ENCODE results near the gene JAK2.

DNA sequence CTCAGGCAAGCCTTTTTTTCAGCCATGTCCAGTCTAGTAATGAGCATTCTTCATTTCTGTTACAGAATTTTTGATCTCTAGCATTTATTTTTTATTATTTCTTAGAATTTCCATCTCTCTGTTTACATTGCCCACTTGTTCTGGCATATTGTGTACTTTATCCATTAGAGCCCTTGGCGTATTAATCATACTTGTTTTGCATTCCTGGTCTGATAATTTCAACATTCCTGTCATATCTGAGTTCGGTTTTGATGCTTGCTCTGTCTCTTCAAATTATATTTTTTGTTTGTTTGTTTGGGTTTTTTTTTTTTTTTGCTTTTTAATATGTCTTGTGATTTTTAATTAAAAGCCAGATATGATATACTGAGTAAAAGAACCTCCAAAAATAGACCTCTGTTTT, 23.0 kb upstream of the JAK2 start:
- TF ChIP-seq, protein P1, sequence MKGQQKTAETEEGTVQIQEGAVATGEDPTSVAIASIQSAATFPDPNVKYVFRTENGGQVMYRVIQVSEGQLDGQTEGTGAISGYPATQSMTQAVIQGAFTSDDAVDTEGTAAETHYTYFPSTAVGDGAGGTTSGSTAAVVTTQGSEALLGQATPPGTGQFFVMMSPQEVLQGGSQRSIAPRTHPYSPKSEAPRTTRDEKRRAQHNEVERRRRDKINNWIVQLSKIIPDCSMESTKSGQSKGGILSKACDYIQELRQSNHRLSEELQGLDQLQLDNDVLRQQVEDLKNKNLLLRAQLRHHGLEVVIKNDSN (IDR thresholded peaks at IDR 0.05) = no peak
- no peak for TF ChIP-seq TAF1 (IDR thresholded peaks at IDR 0.05; ENCODE audit: low read depth)
- TF ChIP-seq CEBPB (IDR thresholded peaks at IDR 0.05) = no peak
- TF ChIP-seq, protein P2, sequence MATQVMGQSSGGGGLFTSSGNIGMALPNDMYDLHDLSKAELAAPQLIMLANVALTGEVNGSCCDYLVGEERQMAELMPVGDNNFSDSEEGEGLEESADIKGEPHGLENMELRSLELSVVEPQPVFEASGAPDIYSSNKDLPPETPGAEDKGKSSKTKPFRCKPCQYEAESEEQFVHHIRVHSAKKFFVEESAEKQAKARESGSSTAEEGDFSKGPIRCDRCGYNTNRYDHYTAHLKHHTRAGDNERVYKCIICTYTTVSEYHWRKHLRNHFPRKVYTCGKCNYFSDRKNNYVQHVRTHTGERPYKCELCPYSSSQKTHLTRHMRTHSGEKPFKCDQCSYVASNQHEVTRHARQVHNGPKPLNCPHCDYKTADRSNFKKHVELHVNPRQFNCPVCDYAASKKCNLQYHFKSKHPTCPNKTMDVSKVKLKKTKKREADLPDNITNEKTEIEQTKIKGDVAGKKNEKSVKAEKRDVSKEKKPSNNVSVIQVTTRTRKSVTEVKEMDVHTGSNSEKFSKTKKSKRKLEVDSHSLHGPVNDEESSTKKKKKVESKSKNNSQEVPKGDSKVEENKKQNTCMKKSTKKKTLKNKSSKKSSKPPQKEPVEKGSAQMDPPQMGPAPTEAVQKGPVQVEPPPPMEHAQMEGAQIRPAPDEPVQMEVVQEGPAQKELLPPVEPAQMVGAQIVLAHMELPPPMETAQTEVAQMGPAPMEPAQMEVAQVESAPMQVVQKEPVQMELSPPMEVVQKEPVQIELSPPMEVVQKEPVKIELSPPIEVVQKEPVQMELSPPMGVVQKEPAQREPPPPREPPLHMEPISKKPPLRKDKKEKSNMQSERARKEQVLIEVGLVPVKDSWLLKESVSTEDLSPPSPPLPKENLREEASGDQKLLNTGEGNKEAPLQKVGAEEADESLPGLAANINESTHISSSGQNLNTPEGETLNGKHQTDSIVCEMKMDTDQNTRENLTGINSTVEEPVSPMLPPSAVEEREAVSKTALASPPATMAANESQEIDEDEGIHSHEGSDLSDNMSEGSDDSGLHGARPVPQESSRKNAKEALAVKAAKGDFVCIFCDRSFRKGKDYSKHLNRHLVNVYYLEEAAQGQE (IDR thresholded peaks at IDR 0.05; ENCODE audit: low read depth) = no peak
- TF ChIP-seq YY1 (IDR thresholded peaks at IDR 0.05; ENCODE audit: low read depth) = no peak
- TF ChIP-seq, protein P3, sequence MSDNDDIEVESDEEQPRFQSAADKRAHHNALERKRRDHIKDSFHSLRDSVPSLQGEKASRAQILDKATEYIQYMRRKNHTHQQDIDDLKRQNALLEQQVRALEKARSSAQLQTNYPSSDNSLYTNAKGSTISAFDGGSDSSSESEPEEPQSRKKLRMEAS (IDR thresholded peaks at IDR 0.05) = no peak

Data from Ishikawa (cell line).